ENCODE data around the gene GOLM1. TPM values are rescaled to one million over a fixed set of nuclear protein-coding genes. Genes with fewer than 3 reads are reported as not detected.

The GOLM1 gene
- total RNA-seq, 1 donor from 2014 or later = 126 TPM

- no peaks in the 10 kb centered on the region for H3K9me3 Mint-ChIP-seq (ENCODE audit: unreplicated experiment)
- H3K36me3 Mint-ChIP-seq (ENCODE audit: low read depth, unreplicated experiment) = peaks cover 10% of the 10 kb centered on the region
- H3K27me3 ChIP-seq (ENCODE audit: insufficient read depth, low read length) = no peaks in the 10 kb centered on the region
- no peaks in the 10 kb centered on the region for H3K27me3 Mint-ChIP-seq (ENCODE audit: low read depth, unreplicated experiment)
- H3K27ac Mint-ChIP-seq (ENCODE audit: unreplicated experiment) = no peak overlapping the region
- H2AFZ ChIP-seq (ENCODE audit: low read depth, low read length) = no peak overlapping the region
- peak; percentile 57 for DNase-seq (ENCODE audit: low read depth)
- H3K9ac ChIP-seq (ENCODE audit: low read length) = no peak overlapping the region
- peaks cover 18% of the 10 kb centered on the region for H4K20me1 ChIP-seq (ENCODE audit: insufficient read depth, low read length)
- FAIRE-seq = no peak
- H3K27ac ChIP-seq (ENCODE audit: low read depth, low read length) = no peak overlapping the region
- H3K4me3 Mint-ChIP-seq (ENCODE audit: unreplicated experiment) = no peak overlapping the region
- H3K4me1 Mint-ChIP-seq (ENCODE audit: low read depth, unreplicated experiment) = peaks cover 34% of the 10 kb centered on the region
- no peak for TF ChIP-seq EZH2 (IDR thresholded peaks at IDR 0.05; ENCODE audit: insufficient read depth, low read length)
- TF ChIP-seq CTCF (IDR thresholded peaks at IDR 0.05; ENCODE audit: insufficient read depth, low read depth, low read length) = no peak
- H3K4me1 ChIP-seq (ENCODE audit: insufficient read depth, low read length) = peaks cover 12% of the 10 kb centered on the region
- H3K36me3 ChIP-seq (ENCODE audit: insufficient read depth, low read length) = peaks cover 6% of the 10 kb centered on the region
- H3K4me2 ChIP-seq (ENCODE audit: low read length) = no peak overlapping the region
- no peaks in the 10 kb centered on the region for H3K9me3 ChIP-seq (ENCODE audit: insufficient read depth, low read depth, low read length)
- no peak overlapping the region for H3K4me3 ChIP-seq (ENCODE audit: insufficient read depth, low read depth, low read length)
- no peaks in the 10 kb centered on the region for H3K79me2 ChIP-seq (ENCODE audit: insufficient read depth, low read length)
Measured at GRCh38 chr9:86078731-86079130, 20.6 kb downstream of the GOLM1 start.

- H3K27me3 Mint-ChIP-seq (ENCODE audit: low read depth, unreplicated experiment) = no peaks in the 10 kb centered on the region
- peaks cover 6% of the 10 kb centered on the region for H3K36me3 ChIP-seq (ENCODE audit: insufficient read depth, low read length)
- no peaks in the 10 kb centered on the region for H3K9me3 Mint-ChIP-seq (ENCODE audit: unreplicated experiment)
- no peak overlapping the region for H3K27ac ChIP-seq (ENCODE audit: low read depth, low read length)
- peaks cover 44% of the 10 kb centered on the region for H3K4me1 Mint-ChIP-seq (ENCODE audit: low read depth, unreplicated experiment)
- H3K9ac ChIP-seq (ENCODE audit: low read length) = no peak overlapping the region
- no peak overlapping the region for H3K4me3 Mint-ChIP-seq (ENCODE audit: unreplicated experiment)
- DNase-seq (ENCODE audit: low read depth) (no peak), FAIRE-seq (no peak)
- TF ChIP-seq EZH2 (IDR thresholded peaks at IDR 0.05; ENCODE audit: insufficient read depth, low read length) (no peak), CTCF (IDR thresholded peaks at IDR 0.05; ENCODE audit: insufficient read depth, low read depth, low read length) (no peak)
- H3K4me2 ChIP-seq (ENCODE audit: low read length) = no peak overlapping the region
- no peak overlapping the region for H2AFZ ChIP-seq (ENCODE audit: low read depth, low read length)
- H3K9me3 ChIP-seq (ENCODE audit: insufficient read depth, low read depth, low read length) = no peaks in the 10 kb centered on the region
- H3K27me3 ChIP-seq (ENCODE audit: insufficient read depth, low read length) = no peaks in the 10 kb centered on the region
- H3K4me1 ChIP-seq (ENCODE audit: insufficient read depth, low read length) = peaks cover 13% of the 10 kb centered on the region
- peaks cover 10% of the 10 kb centered on the region for H3K36me3 Mint-ChIP-seq (ENCODE audit: low read depth, unreplicated experiment)
- no peak overlapping the region for H3K4me3 ChIP-seq (ENCODE audit: insufficient read depth, low read depth, low read length)
- no peaks in the 10 kb centered on the region for H3K79me2 ChIP-seq (ENCODE audit: insufficient read depth, low read length)
- no peak overlapping the region for H3K27ac Mint-ChIP-seq (ENCODE audit: unreplicated experiment)
- peaks cover 15% of the 10 kb centered on the region for H4K20me1 ChIP-seq (ENCODE audit: insufficient read depth, low read length)
Measured at GRCh38 chr9:86077276-86077675, 22.1 kb downstream of the GOLM1 start.

GRCh38 chr9:86075132-86076109 is 23.9 kb downstream of the GOLM1 start:
- H4K20me1 ChIP-seq (ENCODE audit: insufficient read depth, low read length) = peaks cover 13% of the 10 kb centered on the region
- H3K9me3 ChIP-seq (ENCODE audit: insufficient read depth, low read depth, low read length) = no peaks in the 10 kb centered on the region
- H3K27ac Mint-ChIP-seq (ENCODE audit: unreplicated experiment) = peak overlapping the region; percentile 53
- no peaks in the 10 kb centered on the region for H3K27me3 ChIP-seq (ENCODE audit: insufficient read depth, low read length)
- H3K4me1 Mint-ChIP-seq (ENCODE audit: low read depth, unreplicated experiment) = peaks cover 46% of the 10 kb centered on the region
- H3K36me3 ChIP-seq (ENCODE audit: insufficient read depth, low read length) = peaks cover 6% of the 10 kb centered on the region
- H3K4me3 ChIP-seq (ENCODE audit: insufficient read depth, low read depth, low read length) = no peak overlapping the region
- H2AFZ ChIP-seq (ENCODE audit: low read depth, low read length) = no peak overlapping the region
- peaks cover 19% of the 10 kb centered on the region for H3K4me1 ChIP-seq (ENCODE audit: insufficient read depth, low read length)
- TF ChIP-seq CTCF (IDR thresholded peaks at IDR 0.05; ENCODE audit: insufficient read depth, low read depth, low read length) (no peak), EZH2 (IDR thresholded peaks at IDR 0.05; ENCODE audit: insufficient read depth, low read length) (no peak)
- no peaks in the 10 kb centered on the region for H3K79me2 ChIP-seq (ENCODE audit: insufficient read depth, low read length)
- H3K27ac ChIP-seq (ENCODE audit: low read depth, low read length) = no peak overlapping the region
- DNase-seq (ENCODE audit: low read depth) (peak; percentile 84), FAIRE-seq (no peak)
- H3K9ac ChIP-seq (ENCODE audit: low read length) = no peak overlapping the region
- H3K9me3 Mint-ChIP-seq (ENCODE audit: unreplicated experiment) = no peaks in the 10 kb centered on the region
- no peak overlapping the region for H3K4me2 ChIP-seq (ENCODE audit: low read length)
- H3K4me3 Mint-ChIP-seq (ENCODE audit: unreplicated experiment) = no peak overlapping the region
- H3K27me3 Mint-ChIP-seq (ENCODE audit: low read depth, unreplicated experiment) = no peaks in the 10 kb centered on the region
- peaks cover 10% of the 10 kb centered on the region for H3K36me3 Mint-ChIP-seq (ENCODE audit: low read depth, unreplicated experiment)
